ENCODE results near the gene PAIP2.

The PAIP2 gene

DNA sequence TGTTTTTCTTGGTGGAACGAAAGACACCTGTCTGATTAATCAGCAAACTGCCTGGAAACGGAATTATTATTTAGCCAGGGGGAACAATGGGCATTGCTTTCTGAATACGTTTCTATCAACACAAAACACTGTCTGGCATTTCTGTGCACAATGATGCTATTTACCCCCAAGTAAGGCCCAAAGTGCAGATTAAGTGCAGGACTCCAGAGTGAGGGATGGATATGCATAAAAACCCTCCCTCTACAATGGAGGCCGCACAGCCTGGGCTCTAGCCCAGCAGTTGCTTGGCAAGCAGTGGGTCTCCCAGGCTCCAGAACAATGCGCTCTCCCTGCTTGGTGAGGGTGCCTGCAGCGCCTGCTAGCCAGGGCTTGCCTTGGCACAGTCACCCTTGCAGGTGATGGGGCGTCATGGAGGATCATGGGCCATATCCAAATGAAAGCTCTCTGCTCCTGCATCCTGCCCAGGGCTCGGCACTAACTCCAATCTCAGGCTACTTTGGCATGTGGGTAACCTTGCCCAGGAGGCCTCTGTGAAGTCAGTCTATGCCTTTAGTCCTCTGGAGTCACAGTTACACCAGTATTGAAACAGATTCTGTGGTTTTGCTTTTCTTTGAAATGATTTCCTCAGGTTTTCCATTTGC is 73.7 kb downstream of the PAIP2 start:
- TF ChIP-seq GATA3 (IDR thresholded peaks at IDR 0.05; ENCODE audit: low read depth, low read length) (no peak), GATA2 (IDR thresholded peaks at IDR 0.05; ENCODE audit: low read depth, low read length) (no peak)

DNA sequence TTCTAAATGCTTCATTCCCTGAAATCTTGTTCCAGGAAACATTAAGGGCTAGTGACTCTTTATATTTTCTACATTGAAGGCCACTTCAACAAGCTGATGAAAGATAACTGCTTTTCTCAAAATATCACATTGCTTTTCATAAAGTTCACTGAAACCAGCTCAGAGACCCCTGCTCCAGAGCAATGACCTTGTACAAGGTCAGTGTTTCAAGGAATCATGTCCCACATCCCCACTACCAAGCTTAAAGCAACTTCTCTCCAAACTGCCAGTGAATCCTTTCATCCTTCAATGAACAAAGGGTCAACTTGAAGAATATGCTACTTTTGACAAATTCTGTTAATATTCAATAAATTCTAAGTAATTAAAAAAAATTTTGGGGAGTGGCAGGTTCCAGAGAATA is 74.2 kb downstream of the PAIP2 start:
- no peak for TF ChIP-seq GATA2 (IDR thresholded peaks at IDR 0.05; ENCODE audit: low read depth, low read length)
- TF ChIP-seq GATA3 (IDR thresholded peaks at IDR 0.05; ENCODE audit: low read depth, low read length) = no peak

GRCh38 chr5:139416651-139417050 is 75.0 kb downstream of the PAIP2 start:
- no peak for TF ChIP-seq GATA3 (IDR thresholded peaks at IDR 0.05; ENCODE audit: low read depth, low read length)
- TF ChIP-seq GATA2 (IDR thresholded peaks at IDR 0.05; ENCODE audit: low read depth, low read length) = no peak

DNA sequence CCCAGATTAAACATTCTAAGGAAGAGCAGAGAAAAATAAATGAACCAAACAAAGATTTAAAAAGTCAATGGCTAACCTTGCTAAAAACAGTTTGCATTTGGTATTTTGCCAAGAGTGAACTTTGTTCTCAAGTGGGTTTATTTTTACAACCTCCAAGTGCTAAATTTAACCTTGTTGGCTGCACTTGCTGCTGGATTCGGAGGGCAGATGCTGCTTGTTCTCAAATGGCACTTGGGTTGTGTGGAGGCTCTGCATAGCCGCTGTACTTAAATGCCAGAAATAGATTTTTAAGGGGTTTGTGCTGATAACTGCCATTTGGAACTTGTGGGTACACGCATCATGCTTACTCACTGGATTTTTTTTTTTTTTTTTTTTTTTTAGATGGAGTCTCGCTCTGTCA is 75.6 kb downstream of the PAIP2 start:
- TF ChIP-seq GATA2 (IDR thresholded peaks at IDR 0.05; ENCODE audit: low read depth, low read length) (no peak), GATA3 (IDR thresholded peaks at IDR 0.05; ENCODE audit: low read depth, low read length) (no peak)

GRCh38 chr5:139418793-139419192 is 77.1 kb downstream of the PAIP2 start:
- no peak for TF ChIP-seq GATA2 (IDR thresholded peaks at IDR 0.05; ENCODE audit: low read depth, low read length)
- TF ChIP-seq GATA3 (IDR thresholded peaks at IDR 0.05; ENCODE audit: low read depth, low read length) = no peak
